Endodermal cell (in vitro differentiated cells): Measurements from ENCODE around the gene KCNK3. TPM values are rescaled to one million over a fixed set of nuclear protein-coding genes. Genes with fewer than 3 reads are reported as not detected.
A peak's percentile ranks its signal among the peaks of the same experiment; 100 is the strongest.
"Not testable (repeated sequence)": the region's sequence is repeated elsewhere in the genome, so short reads cannot be mapped to it uniquely, and the experiment has no call there.

Source experiments
- DNase-seq: peaks from one replicate; pipeline ENCODE4 v3.0.0-alpha.2; 2017
- H3K27ac ChIP-seq: 2 replicates; pipeline ENCODE4 v1.5.1; 2013; ENCODE audit warnings: mild to moderate bottlenecking, low read depth, low read length, moderate library complexity
- H3K27me3 ChIP-seq: 2 replicates; pipeline ENCODE4 v1.6.1; 2013; ENCODE audit warnings: mild to moderate bottlenecking, low read length, moderate library complexity; ENCODE audit not compliant: insufficient read depth, control insufficient read depth, poor library complexity, severe bottlenecking
- H3K36me3 ChIP-seq: 2 replicates; pipeline ENCODE4 v1.7.0; 2013; ENCODE audit warnings: mild to moderate bottlenecking, low read length, moderate library complexity; ENCODE audit not compliant: control insufficient read depth, insufficient read depth
- H3K4me1 ChIP-seq: one replicate; pipeline ENCODE4 v1.7.0; 2013; ENCODE audit warnings: low read length; ENCODE audit not compliant: control insufficient read depth, insufficient read depth
- H3K4me3 ChIP-seq: 2 replicates; pipeline ENCODE4 v1.5.1; 2013; ENCODE audit warnings: mild to moderate bottlenecking, low read length, moderate library complexity
- H3K9ac ChIP-seq: 2 replicates; pipeline ENCODE4 v1.6.1; 2013; ENCODE audit warnings: mild to moderate bottlenecking, low read length, moderate library complexity; ENCODE audit not compliant: poor library complexity, severe bottlenecking; ENCODE audit errors: extremely low read depth
- H3K9me3 ChIP-seq: 2 replicates; pipeline ENCODE4 v1.6.1; 2013; ENCODE audit warnings: mild to moderate bottlenecking, low read length, moderate library complexity; ENCODE audit not compliant: control insufficient read depth
- H3K27ac Mint-ChIP-seq: 2 replicates; pipeline ENCODE4 v1.8.0; 2020; ENCODE audit warnings: mixed read lengths
- H3K27me3 Mint-ChIP-seq: 2 replicates; pipeline ENCODE4 v1.8.0; 2021; ENCODE audit warnings: mild to moderate bottlenecking, mixed read lengths; ENCODE audit not compliant: insufficient read depth
- H3K36me3 Mint-ChIP-seq: 2 replicates; pipeline ENCODE4 v1.8.0; 2020; ENCODE audit warnings: low read depth, mixed read lengths
- H3K4me1 Mint-ChIP-seq: 2 replicates; pipeline ENCODE4 v1.8.0; 2020; ENCODE audit warnings: mixed read lengths
- H3K4me3 Mint-ChIP-seq: 2 replicates; pipeline ENCODE4 v1.8.0; 2020; ENCODE audit warnings: mild to moderate bottlenecking, moderate library complexity, mixed read lengths
- H3K9me3 Mint-ChIP-seq: 2 replicates; pipeline ENCODE4 v1.8.0; 2020; ENCODE audit warnings: mild to moderate bottlenecking, mixed read lengths
- CTCF ChIP-seq: fragments of 200-600 bp; sonication (generic); conservative IDR thresholded peaks from 2 replicates; pipeline ENCODE4 v1.5.0; 2021; ENCODE audit warnings: antibody characterized with exemption, mild to moderate bottlenecking
- WGBS, 2 experiments: methylation state at CpG; one replicate each; pipeline versions ENCODE4 v1.1.5 to v1.1.7; 2013; ENCODE audit warnings: missing lambda C conversion rate in 2 of 2, mixed read lengths in 1 of 2; ENCODE audit not compliant: insufficient coverage in 1 of 2, insufficient read length in 1 of 2; 5-methylcytosine and 5-hydroxymethylcytosine counted together
- total RNA-seq, 2 donors: library from RNA; stranded (reverse); fragmentation: NEBNext Ultra II Directional in 1 of 2; extraction: Animal tissue kit (Norgen Biotek cat#: 25700) in 1 of 2; gene quantifications; 2 replicates in 1 of 2; 3 replicates in 1 of 2; pipeline ENCODE4 v1.2.1, GENCODE V29; 2021

Gene KCNK3
- total RNA-seq, 2 donors from 2014 or later = not detected

- 90 to 91% methylated on average over 11 to 13 of the region's 13 CpGs for whole genome bisulfite sequencing, 2 experiments
- Histone ChIP-seq H3K27ac (no peak overlapping the region), H3K9me3 (no peaks in the 10 kb centered on the region)
These were observed 39.1 kb upstream of the KCNK3 start for GRCh38 chr2:26653207-26654060.

GRCh38 chr2:26654061-26654340 lies 38.5 kb upstream of the KCNK3 start:
- 86 to 100% methylated on average over 3 of the region's 3 CpGs for WGBS, 2 experiments
- Mint-ChIP-seq H3K9me3 (peaks cover 7% of the 10 kb centered on the region), H3K4me3 (no peak overlapping the region)

More at GRCh38 chr2:26653207-26654060, 39.1 kb upstream of the KCNK3 start:
- no peaks in the 10 kb centered on the region for H3K27me3 ChIP-seq
- DNase-seq = peak; percentile 46
- Mint-ChIP-seq H3K27me3 (peaks cover 6% of the 10 kb centered on the region), H3K36me3 (no peaks in the 10 kb centered on the region), H3K4me1 (peaks cover 2% of the 10 kb centered on the region), H3K4me3 (no peak overlapping the region), H3K27ac (no peak overlapping the region), H3K9me3 (peaks cover 5% of the 10 kb centered on the region)
- TF ChIP-seq CTCF = no peak
- no peak overlapping the region for H3K4me3 ChIP-seq
- no peaks in the 10 kb centered on the region for H3K4me1 ChIP-seq
- H3K9ac ChIP-seq = no peak overlapping the region
- no peaks in the 10 kb centered on the region for H3K36me3 ChIP-seq

GRCh38 chr2:26655120-26655519 lies 37.4 kb upstream of the KCNK3 start:
- H3K4me3 Mint-ChIP-seq, H3K27me3 Mint-ChIP-seq, H3K27me3 ChIP-seq, H3K27ac ChIP-seq, DNase-seq, H3K36me3 ChIP-seq, H3K4me1 Mint-ChIP-seq, H3K27ac Mint-ChIP-seq, H3K9ac ChIP-seq, H3K4me1 ChIP-seq, H3K4me3 ChIP-seq, H3K36me3 Mint-ChIP-seq, H3K9me3 ChIP-seq: not testable (repeated sequence)
- peaks cover 17% of the 10 kb centered on the region for H3K9me3 Mint-ChIP-seq
- WGBS, 2 experiments = 88 to 100% methylated on average over 1 of the region's 1 CpG

More at GRCh38 chr2:26654061-26654340, 38.5 kb upstream of the KCNK3 start:
- peak; percentile 59 for DNase-seq
- H3K27me3 Mint-ChIP-seq = peaks cover 6% of the 10 kb centered on the region
- H3K36me3 Mint-ChIP-seq = no peaks in the 10 kb centered on the region
- no peaks in the 10 kb centered on the region for H3K27me3 ChIP-seq
- H3K9ac ChIP-seq = no peak overlapping the region
- no peaks in the 10 kb centered on the region for H3K4me1 ChIP-seq
- H3K27ac Mint-ChIP-seq = no peak overlapping the region
- no peak for TF ChIP-seq CTCF
- H3K9me3 ChIP-seq = no peaks in the 10 kb centered on the region
- H3K4me3 ChIP-seq = no peak overlapping the region
- H3K4me1 Mint-ChIP-seq = peaks cover 6% of the 10 kb centered on the region
- no peak overlapping the region for H3K27ac ChIP-seq
- no peaks in the 10 kb centered on the region for H3K36me3 ChIP-seq
